Esophagus squamous epithelium (tissue), 4 donors: Measurements from ENCODE around the gene RIOK1.

Experiments
- POLR2A ChIP-seq, 4 donors: fragments of 450-650 bp; IDR thresholded peaks; one replicate each; pipeline ENCODE4 v1.6.1; 2017; ENCODE audit warnings: antibody characterized with exemption in 4 of 4, mild to moderate bottlenecking in 4 of 4, moderate library complexity in 3 of 4
- TF ChIP-seq, protein P1 (sequence below), 6 experiments: fragments of 450-650 bp in 4 of 6; fragments of 200-600 bp in 2 of 6; sonication (generic) in 2 of 6; IDR thresholded peaks; one replicate each; pipeline ENCODE4 v1.5.1; 2016 to 2019; ENCODE audit warnings: antibody characterized with exemption in 6 of 6, mild to moderate bottlenecking in 4 of 6, moderate library complexity in 4 of 6

DNA sequence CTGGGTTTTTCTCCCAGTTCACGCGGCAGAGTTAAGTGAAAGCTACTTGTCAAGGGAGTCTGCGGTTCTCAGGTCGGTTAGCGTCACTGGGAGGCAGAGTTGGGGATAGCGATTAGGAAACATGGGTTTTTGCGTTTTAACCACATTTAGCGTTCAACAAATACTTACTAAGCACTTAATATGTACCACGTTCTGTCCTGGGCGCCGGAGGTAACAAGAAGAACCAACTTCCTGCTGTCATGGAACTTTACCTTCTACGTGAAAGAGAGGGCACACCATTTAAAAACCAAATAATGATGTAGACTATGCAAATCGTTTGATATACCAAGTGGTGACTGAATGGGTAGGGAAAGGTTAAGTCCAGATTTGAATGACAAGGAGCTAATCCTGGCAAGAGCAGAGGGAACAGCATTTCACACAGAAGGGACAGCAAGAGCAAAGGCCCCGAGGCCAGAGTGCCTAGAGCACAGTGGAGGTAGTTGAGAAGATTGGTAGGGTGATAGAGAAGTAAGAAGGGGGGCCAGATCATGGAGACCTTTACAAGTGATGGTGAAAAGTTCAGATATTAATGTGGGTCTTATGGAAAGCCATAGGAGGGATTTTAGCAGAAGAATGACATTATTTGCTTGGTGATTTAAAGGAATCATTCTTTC is 744 bp downstream of the RIOK1 start:
- TF ChIP-seq, protein P1, sequence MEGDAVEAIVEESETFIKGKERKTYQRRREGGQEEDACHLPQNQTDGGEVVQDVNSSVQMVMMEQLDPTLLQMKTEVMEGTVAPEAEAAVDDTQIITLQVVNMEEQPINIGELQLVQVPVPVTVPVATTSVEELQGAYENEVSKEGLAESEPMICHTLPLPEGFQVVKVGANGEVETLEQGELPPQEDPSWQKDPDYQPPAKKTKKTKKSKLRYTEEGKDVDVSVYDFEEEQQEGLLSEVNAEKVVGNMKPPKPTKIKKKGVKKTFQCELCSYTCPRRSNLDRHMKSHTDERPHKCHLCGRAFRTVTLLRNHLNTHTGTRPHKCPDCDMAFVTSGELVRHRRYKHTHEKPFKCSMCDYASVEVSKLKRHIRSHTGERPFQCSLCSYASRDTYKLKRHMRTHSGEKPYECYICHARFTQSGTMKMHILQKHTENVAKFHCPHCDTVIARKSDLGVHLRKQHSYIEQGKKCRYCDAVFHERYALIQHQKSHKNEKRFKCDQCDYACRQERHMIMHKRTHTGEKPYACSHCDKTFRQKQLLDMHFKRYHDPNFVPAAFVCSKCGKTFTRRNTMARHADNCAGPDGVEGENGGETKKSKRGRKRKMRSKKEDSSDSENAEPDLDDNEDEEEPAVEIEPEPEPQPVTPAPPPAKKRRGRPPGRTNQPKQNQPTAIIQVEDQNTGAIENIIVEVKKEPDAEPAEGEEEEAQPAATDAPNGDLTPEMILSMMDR (IDR thresholded peaks at IDR 0.05): no peak
- no peak for TF ChIP-seq POLR2A (IDR thresholded peaks at IDR 0.05)
